RWPE2 (cell line): ENCODE results near the gene WLS.

Source experiments
- ATAC-seq: fragments of 200-7000 bp; cut with Tn5 transposase; 3 replicates; pipeline ENCODE4 v1.9.1; 2021; ENCODE audit warnings: low read depth
- DNase-seq: peaks from one replicate; pipeline ENCODE4 v3.0.0-alpha.2; 2020; ENCODE audit warnings: low spot score
- H3K27ac ChIP-seq: fragments of 450-650 bp; 2 replicates; pipeline ENCODE4 v1.5.1; 2017; ENCODE audit warnings: mild to moderate bottlenecking; ENCODE audit not compliant: poor library complexity, severe bottlenecking
- H3K27me3 ChIP-seq: fragments of 250-450 bp; sonication (Bioruptor Pico); 2 replicates; pipeline ENCODE4 v1.5.1; 2021; ENCODE audit warnings: mild to moderate bottlenecking, moderate library complexity; ENCODE audit not compliant: insufficient read depth, poor library complexity, severe bottlenecking
- H3K36me3 ChIP-seq: fragments of 250-450 bp; sonication (Bioruptor Pico); 2 replicates; pipeline ENCODE4 v1.5.1; 2020; ENCODE audit warnings: low read depth, mild to moderate bottlenecking, moderate library complexity
- H3K4me1 ChIP-seq: fragments of 250-450 bp; sonication (Bioruptor Pico); 2 replicates; pipeline ENCODE4 v1.5.1; 2021; ENCODE audit warnings: mild to moderate bottlenecking, moderate library complexity; ENCODE audit not compliant: insufficient read depth, poor library complexity, severe bottlenecking
- H3K4me3 ChIP-seq: fragments of 250-450 bp; sonication (Bioruptor Pico); 2 replicates; pipeline ENCODE4 v1.5.1; 2021; ENCODE audit warnings: mild to moderate bottlenecking, moderate library complexity; ENCODE audit not compliant: severe bottlenecking
- H3K9me3 ChIP-seq: fragments of 250-450 bp; sonication (Bioruptor Pico); 2 replicates; pipeline ENCODE4 v1.5.1; 2021; ENCODE audit warnings: mild to moderate bottlenecking, moderate library complexity; ENCODE audit not compliant: severe bottlenecking
- TF ChIP-seq, protein P1 (sequence below): fragments of 450-650 bp; IDR thresholded peaks from one replicate; pipeline ENCODE4 v1.5.1; 2017; ENCODE audit warnings: mild to moderate bottlenecking, moderate library complexity; ENCODE audit not compliant: poor library complexity, severe bottlenecking

WLS gene

DNA sequence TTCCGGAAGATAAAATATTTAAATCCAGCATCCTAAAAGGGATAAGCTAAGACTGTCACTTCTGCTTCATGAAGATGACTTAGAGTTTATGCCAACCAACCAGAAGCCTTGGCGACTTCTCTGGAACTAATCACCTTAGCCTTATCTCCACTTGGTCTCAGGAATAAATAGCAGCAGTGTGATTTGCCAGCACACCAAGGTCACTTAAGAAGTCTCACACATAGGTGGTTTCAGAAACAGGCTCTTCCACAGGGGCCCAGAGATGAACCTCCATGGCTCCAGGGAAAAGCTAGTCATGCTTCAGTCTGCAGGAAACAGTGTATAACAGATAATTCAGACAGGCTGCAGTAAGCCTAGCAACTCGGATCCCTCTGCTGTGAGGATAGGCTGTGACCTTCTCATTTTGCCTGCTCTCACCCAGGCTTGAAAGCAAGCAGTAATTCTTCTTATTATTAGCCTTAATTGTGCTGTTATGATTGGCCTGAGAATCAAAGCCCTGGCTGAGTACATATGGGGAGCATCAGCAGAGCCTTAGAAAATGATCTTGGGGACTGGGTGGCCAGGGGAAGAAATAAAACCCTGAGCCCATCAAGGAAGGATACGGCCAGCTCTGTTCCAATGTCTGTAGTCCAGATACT, 84.7 kb downstream of the WLS start:
- Histone ChIP-seq H3K36me3 (peaks cover 68% of the 10 kb centered on the region), H3K4me1 (peaks cover 10% of the 10 kb centered on the region), H3K9me3 (no peaks in the 10 kb centered on the region), H3K27ac (no peak overlapping the region), H3K4me3 (no peak overlapping the region), H3K27me3 (no peaks in the 10 kb centered on the region)
- TF ChIP-seq, protein P1, sequence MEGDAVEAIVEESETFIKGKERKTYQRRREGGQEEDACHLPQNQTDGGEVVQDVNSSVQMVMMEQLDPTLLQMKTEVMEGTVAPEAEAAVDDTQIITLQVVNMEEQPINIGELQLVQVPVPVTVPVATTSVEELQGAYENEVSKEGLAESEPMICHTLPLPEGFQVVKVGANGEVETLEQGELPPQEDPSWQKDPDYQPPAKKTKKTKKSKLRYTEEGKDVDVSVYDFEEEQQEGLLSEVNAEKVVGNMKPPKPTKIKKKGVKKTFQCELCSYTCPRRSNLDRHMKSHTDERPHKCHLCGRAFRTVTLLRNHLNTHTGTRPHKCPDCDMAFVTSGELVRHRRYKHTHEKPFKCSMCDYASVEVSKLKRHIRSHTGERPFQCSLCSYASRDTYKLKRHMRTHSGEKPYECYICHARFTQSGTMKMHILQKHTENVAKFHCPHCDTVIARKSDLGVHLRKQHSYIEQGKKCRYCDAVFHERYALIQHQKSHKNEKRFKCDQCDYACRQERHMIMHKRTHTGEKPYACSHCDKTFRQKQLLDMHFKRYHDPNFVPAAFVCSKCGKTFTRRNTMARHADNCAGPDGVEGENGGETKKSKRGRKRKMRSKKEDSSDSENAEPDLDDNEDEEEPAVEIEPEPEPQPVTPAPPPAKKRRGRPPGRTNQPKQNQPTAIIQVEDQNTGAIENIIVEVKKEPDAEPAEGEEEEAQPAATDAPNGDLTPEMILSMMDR, result no peak
- DNase-seq (no peak), ATAC-seq (no peak)

- peaks cover 10% of the 10 kb centered on the region for H3K4me1 ChIP-seq
- no peak overlapping the region for H3K27ac ChIP-seq
- DNase-seq (no peak), ATAC-seq (peak; percentile 33; the same call in 1 of the 3 replicates)
- TF ChIP-seq, protein P1, result no peak
- no peaks in the 10 kb centered on the region for H3K27me3 ChIP-seq
- no peaks in the 10 kb centered on the region for H3K9me3 ChIP-seq
- peaks cover 65% of the 10 kb centered on the region for H3K36me3 ChIP-seq
- no peak overlapping the region for H3K4me3 ChIP-seq
These were observed 86.8 kb downstream of the WLS start for GRCh38 chr1:68145418-68146126.

DNA sequence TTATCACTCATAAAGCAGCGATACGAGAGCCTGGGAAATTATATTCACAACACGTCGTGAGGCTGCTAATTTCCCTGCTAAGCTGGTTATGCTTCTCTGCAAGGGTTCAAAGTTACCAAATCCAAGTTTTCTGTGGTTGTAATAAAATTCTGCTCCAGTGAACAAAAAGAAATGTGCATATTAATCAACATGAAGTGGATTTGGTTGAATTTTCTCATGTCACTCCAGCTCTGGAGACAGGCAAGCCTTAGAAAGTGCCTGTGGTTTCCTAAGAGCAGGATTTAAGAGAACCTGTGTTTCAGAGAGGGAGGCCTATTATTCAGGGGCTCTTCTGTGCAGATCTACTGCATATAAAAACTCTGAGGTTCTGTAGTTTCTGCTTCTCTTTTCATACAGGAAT, 87.5 kb downstream of the WLS start:
- Histone ChIP-seq H3K4me3 (no peak overlapping the region), H3K27me3 (no peaks in the 10 kb centered on the region), H3K9me3 (no peaks in the 10 kb centered on the region), H3K36me3 (peaks cover 61% of the 10 kb centered on the region), H3K4me1 (peaks cover 10% of the 10 kb centered on the region), H3K27ac (no peak overlapping the region)
- ATAC-seq, result no peak
- TF ChIP-seq, protein P1, result no peak
- DNase-seq, result no peak

DNA sequence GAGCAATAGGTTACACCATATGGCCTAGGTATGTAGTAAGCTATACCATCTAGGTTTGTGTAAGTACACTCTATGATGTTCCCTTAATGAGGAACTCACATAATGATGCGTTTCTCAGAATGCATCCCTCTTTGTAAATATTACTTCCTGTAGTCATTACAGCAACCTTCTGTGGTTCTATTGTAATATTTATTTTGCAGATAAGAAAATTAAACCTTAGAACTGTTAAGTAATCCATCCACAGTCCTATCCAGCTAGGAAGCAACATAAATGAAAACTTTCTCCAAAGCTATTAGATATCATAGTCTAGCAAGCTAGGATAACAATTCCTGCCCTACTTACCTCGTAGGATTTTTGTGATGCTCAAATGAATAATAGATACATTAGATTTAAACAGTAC, 88.7 kb downstream of the WLS start:
- TF ChIP-seq, protein P1, result no peak
- Histone ChIP-seq H3K4me1 (peaks cover 10% of the 10 kb centered on the region), H3K9me3 (no peaks in the 10 kb centered on the region), H3K36me3 (peaks cover 55% of the 10 kb centered on the region), H3K4me3 (no peak overlapping the region), H3K27ac (no peak overlapping the region), H3K27me3 (no peaks in the 10 kb centered on the region)
- DNase-seq (no peak), ATAC-seq (no peak)

- DNase-seq (no peak), ATAC-seq (no peak)
- Histone ChIP-seq H3K4me3 (no peak overlapping the region), H3K36me3 (peaks cover 55% of the 10 kb centered on the region), H3K9me3 (no peaks in the 10 kb centered on the region), H3K27me3 (no peaks in the 10 kb centered on the region), H3K4me1 (peaks cover 10% of the 10 kb centered on the region), H3K27ac (no peak overlapping the region)
- TF ChIP-seq, protein P1, result no peak
These were observed 89.9 kb downstream of the WLS start for GRCh38 chr1:68142461-68142860.
